Right lobe of liver (tissue), 6 donors: Measurements from ENCODE around the gene EFHD1. TPM values are rescaled to one million over a fixed set of nuclear protein-coding genes. Genes with fewer than 3 reads are reported as not detected.
A peak's percentile ranks its signal among the peaks of the same experiment; 100 is the strongest.

Experiments
- ATAC-seq, 4 donors: fragments of 200-7000 bp; cut with Tn5 transposase; one replicate each; pipeline ENCODE4 v1.9.1; 2020; ENCODE audit warnings: mild to moderate bottlenecking in 4 of 4, moderate library complexity in 4 of 4
- DNase-seq, 3 donors: peaks; one replicate each; pipeline ENCODE4 v3.0.0-alpha.2; 2020
- H3K27ac ChIP-seq, 3 donors: fragments of 200-600 bp; one replicate each; pipeline ENCODE4 v1.8.0; 2022
- H3K27me3 ChIP-seq, 2 donors: fragments of 200-600 bp; one replicate each; pipeline ENCODE4 v1.8.0; 2022
- H3K36me3 ChIP-seq, 4 donors: fragments of 200-600 bp; sonication (generic) in 1 of 4; one replicate each; pipeline versions ENCODE4 v1.5.1 to v1.8.0; 2017 to 2022; ENCODE audit warnings: control low read depth in 1 of 4
- H3K4me1 ChIP-seq, 4 donors: fragments of 200-600 bp; sonication (generic) in 1 of 4; one replicate each; pipeline versions ENCODE4 v1.5.1 to v1.8.0; 2017 to 2022; ENCODE audit warnings: control low read depth in 1 of 4
- H3K4me3 ChIP-seq, 3 donors: fragments of 200-600 bp; one replicate each; pipeline ENCODE4 v1.8.0; 2022
- H3K9me3 ChIP-seq, 4 donors: fragments of 200-600 bp; sonication (generic) in 1 of 4; one replicate each; pipeline versions ENCODE4 v1.5.1 to v1.8.0; 2017 to 2022; ENCODE audit warnings: control low read depth in 1 of 4
- POLR2A ChIP-seq: fragments of 450-650 bp; IDR thresholded peaks from one replicate; pipeline ENCODE4 v1.6.1; 2017; ENCODE audit warnings: antibody characterized with exemption, mild to moderate bottlenecking
- WGBS: methylation state at CpG from one replicate; pipeline ENCODE4 v1.1.6; 2018; ENCODE audit warnings: low coverage, low lambda C conversion rate; ENCODE audit not compliant: insufficient coverage; ENCODE audit errors: missing lambda C conversion rate; 5-methylcytosine and 5-hydroxymethylcytosine counted together
- intact Hi-C, 2 donors: fragments of 100-400 bp; cut with DNase I; formaldehyde crosslinking; loops; one replicate each; pipeline versions ENCODE4 v1.11.2 to v1.14.1; 2022
- total RNA-seq, 6 experiments: library from RNA; depleted of rRNA in 2 of 6; stranded (reverse); fragments of >200 nt in 2 of 6; fragmentation: NEBNext Ultra II Directional in 3 of 6; extraction: Animal tissue kit (Norgen Biotek cat#: 25700) in 3 of 6; gene quantifications; one replicate each; pipeline versions ENCODE4 v1.1.0 to v1.2.4, GENCODE V29; 2016 to 2023
- TF ChIP-seq, protein P1 (sequence below), 4 donors: fragments of 200-600 bp in 3 of 4; fragments of 450-650 bp in 1 of 4; IDR thresholded peaks; one replicate each; pipeline versions ENCODE4 v1.5.1 to v1.8.0; 2016 to 2022; ENCODE audit warnings: antibody characterized with exemption in 4 of 4, mild to moderate bottlenecking in 2 of 4
- donor health status: DM: no; HTN: yes; CAD: no.
- donor health status: DM: no; HTN: no; CAD: no.
- donor health status: DM: no; HTN: no; CAD: no.
- donor health status: DM: no; HTN: yes; CAD: no.
- donor health status: DM: no; HTN: yes; CAD: no.

Gene EFHD1
- total RNA-seq, 6 experiments from 2014 or later = 7.3 to 30.3 (median 10.7) TPM

DNA sequence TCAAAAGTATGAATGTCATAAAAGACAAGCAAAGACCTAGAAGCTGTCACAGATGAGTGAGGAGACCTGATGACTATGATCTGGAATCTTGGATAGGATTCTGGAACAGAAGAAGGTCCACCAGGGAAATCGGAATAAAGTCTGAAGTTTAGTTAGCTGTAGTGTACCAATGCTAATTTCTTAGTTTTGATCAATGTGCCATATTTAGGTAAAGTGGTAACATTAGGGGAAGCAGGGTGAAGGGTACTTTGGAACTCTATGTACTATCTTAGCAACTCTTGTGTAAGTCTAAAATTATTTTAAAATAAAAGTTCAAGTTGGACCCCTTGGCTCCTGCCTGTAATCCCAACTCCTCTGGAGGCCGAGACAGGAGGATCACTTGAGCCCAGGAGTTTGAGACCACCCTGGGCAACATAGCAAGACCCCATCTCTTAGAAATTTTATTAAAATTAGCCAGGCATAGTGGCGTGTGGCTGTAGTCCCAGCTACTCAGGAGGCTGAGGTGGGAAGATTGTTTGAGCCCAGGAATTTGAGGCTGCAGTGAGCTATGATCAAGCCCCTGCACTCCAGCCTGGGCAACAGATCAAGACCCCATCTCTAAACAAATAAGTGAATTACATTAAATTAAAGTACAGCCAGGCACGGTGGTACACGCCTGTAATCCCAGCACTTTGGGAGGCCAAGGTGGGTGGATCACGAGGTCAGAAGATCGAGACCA is 35.9 kb upstream of the EFHD1 start:
- no peak overlapping the region for H3K4me3 ChIP-seq
- no peaks in the 10 kb centered on the region for H3K36me3 ChIP-seq
- WGBS = 97% methylated on average over 6 of the region's 7 CpGs
- TF ChIP-seq POLR2A = no peak
- TF ChIP-seq, protein P1, sequence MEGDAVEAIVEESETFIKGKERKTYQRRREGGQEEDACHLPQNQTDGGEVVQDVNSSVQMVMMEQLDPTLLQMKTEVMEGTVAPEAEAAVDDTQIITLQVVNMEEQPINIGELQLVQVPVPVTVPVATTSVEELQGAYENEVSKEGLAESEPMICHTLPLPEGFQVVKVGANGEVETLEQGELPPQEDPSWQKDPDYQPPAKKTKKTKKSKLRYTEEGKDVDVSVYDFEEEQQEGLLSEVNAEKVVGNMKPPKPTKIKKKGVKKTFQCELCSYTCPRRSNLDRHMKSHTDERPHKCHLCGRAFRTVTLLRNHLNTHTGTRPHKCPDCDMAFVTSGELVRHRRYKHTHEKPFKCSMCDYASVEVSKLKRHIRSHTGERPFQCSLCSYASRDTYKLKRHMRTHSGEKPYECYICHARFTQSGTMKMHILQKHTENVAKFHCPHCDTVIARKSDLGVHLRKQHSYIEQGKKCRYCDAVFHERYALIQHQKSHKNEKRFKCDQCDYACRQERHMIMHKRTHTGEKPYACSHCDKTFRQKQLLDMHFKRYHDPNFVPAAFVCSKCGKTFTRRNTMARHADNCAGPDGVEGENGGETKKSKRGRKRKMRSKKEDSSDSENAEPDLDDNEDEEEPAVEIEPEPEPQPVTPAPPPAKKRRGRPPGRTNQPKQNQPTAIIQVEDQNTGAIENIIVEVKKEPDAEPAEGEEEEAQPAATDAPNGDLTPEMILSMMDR (IDR thresholded peaks at IDR 0.05) = no peak
- DNase-seq (no peak), ATAC-seq (no peak)
- no peaks in the 10 kb centered on the region for H3K27me3 ChIP-seq
- H3K9me3 ChIP-seq = no peaks in the 10 kb centered on the region
- H3K4me1 ChIP-seq = no peaks in the 10 kb centered on the region
- intact Hi-C loops = no loop called here
- H3K27ac ChIP-seq = no peak overlapping the region

DNA sequence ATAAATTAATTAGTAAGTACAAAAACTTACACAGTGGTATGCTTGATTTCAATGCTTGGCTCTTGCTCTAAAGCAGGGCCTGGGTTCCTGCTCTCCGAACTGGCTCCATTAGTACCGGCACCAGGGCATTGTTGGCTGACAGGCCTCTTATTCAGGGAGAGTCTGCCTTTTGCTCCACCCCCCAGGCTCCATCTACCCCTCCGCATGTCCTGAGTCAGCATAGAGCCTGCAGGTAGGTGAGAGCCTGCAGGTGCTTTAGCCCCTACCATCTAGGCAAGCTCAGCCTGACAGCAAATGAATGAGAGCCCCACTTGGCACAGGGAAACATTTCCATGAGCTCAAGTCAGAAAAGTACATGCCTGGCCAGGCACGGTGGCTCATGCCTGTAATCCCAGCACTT is 35.1 kb upstream of the EFHD1 start:
- no peaks in the 10 kb centered on the region for H3K4me1 ChIP-seq

DNA sequence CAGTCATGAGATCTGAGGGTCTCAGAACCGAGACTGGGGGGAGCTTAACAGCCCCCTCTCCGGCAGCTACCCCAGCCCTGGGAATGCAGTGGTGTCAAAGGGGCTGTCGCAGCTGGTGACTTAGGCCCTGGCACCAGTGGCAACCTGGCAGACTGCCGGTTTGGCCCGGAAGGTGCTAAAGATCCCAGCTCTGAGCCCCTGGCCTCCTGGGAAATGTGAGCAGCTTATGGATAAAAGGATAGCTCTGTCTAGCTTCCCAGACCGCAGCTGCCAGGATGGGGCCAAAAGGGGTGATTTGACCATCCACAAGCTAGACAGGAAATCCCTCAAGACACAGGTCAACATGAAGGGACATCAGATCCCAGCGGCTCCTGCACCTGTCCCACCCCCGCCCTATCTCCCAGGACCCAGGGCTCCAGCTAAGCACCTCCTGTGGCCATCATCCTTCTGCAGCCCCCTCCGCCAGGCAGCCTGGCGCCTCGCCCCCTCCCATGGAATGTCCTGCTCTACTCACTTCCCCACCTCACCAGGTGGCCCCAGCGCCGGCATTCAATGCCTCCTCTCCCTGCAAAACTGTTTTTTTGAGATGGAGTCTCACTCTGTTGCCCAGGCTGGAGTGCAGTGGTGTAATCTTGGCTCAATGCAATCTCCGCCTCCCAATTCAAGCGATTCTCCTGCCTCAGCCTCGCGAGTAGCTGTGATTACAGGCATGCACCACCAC is 33.2 kb upstream of the EFHD1 start:
- Histone ChIP-seq H3K4me1 (no peaks in the 10 kb centered on the region), H3K4me3 (no peak overlapping the region), H3K27me3 (no peaks in the 10 kb centered on the region), H3K36me3 (no peaks in the 10 kb centered on the region), H3K27ac (no peak overlapping the region), H3K9me3 (no peaks in the 10 kb centered on the region)
- ATAC-seq = peak in 1 of 4 donors; percentile 28
- no peak for DNase-seq
- 83% methylated on average over 13 of the region's 17 CpGs for WGBS
- no peak for TF ChIP-seq POLR2A
- TF ChIP-seq, protein P1 (IDR thresholded peaks at IDR 0.05) = no peak
- intact Hi-C loops = no loop called here

More for the DNA sequence above, 35.1 kb upstream of the EFHD1 start:
- no peaks in the 10 kb centered on the region for H3K9me3 ChIP-seq
- intact Hi-C loops = no loop called here
- no peak overlapping the region for H3K27ac ChIP-seq
- ATAC-seq (no peak), DNase-seq (no peak)
- H3K27me3 ChIP-seq = no peaks in the 10 kb centered on the region
- TF ChIP-seq, protein P1 (IDR thresholded peaks at IDR 0.05) = no peak
- TF ChIP-seq POLR2A = no peak
- no peak overlapping the region for H3K4me3 ChIP-seq
- no peaks in the 10 kb centered on the region for H3K36me3 ChIP-seq
- WGBS = no CpG with 5 or more reads among the region's 4 CpGs

DNA sequence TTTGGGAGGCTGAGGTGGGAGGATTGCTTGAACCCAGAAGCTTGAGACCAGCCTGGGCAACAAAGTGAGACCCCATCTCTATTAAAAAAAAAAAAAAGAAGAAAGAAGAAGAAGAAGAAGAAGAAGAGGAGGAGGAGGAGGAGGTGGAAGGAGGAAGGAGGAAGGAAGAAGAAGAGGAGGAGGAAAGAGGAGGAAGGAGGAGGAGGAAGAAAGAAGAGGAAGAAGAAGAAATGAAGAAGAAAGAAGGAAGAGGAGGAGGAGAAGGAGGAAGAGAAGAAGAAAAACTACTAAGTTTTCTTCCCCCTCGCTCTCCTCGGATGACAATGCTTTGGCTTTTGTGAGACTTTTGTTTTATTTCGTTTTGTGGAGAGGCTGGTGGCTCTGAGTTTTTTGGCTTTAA is 30.1 kb upstream of the EFHD1 start:
- H3K36me3 ChIP-seq = no peaks in the 10 kb centered on the region
- 76% methylated on average over 3 of the region's 3 CpGs for WGBS
- ATAC-seq = no peak
- no peak overlapping the region for H3K27ac ChIP-seq
- H3K9me3 ChIP-seq = no peaks in the 10 kb centered on the region
- intact Hi-C loops = no loop called here
- DNase-seq = no peak
- no peaks in the 10 kb centered on the region for H3K27me3 ChIP-seq
- TF ChIP-seq, protein P1 (IDR thresholded peaks at IDR 0.05) = no peak
- no peak for TF ChIP-seq POLR2A
- H3K4me3 ChIP-seq = no peak overlapping the region
- H3K4me1 ChIP-seq = no peaks in the 10 kb centered on the region
